BJ (cell line): ENCODE measurements around the gene RNF144B. TPM values are rescaled to one million over a fixed set of nuclear protein-coding genes. Genes with fewer than 3 reads are reported as not detected.
"Not testable (repeated sequence)": the region's sequence is repeated elsewhere in the genome, so short reads cannot be mapped to it uniquely, and the experiment has no call there.

Experiments
- CTCF ChIA-PET: fragments of 350-600 bp; formaldehyde crosslinking; extraction: SDS; loops from one replicate; lab custom pipeline; 2021; ENCODE audit warnings: antibody characterized with exemption, inconsistent platforms; lab: Yijun Ruan, JAX
- POLR2A ChIA-PET: fragments of 300-600 bp; sonication (Branson Sonifier 250); formaldehyde crosslinking; extraction: SDS; loops from one replicate; lab custom pipeline; 2021; ENCODE audit warnings: antibody characterized with exemption; lab: Charles Lee
- DNase-seq: peaks from one replicate; pipeline ENCODE4 v3.0.0-alpha.2; 2011; ENCODE audit warnings: low read depth
- H3K27me3 ChIP-seq: 2 replicates; pipeline ENCODE4 v1.6.0; 2011; ENCODE audit warnings: low read length; ENCODE audit not compliant: control insufficient read depth, insufficient read depth
- H3K36me3 ChIP-seq: 2 replicates; pipeline ENCODE4 v1.5.1; 2011; ENCODE audit warnings: low read length; ENCODE audit not compliant: control insufficient read depth, insufficient read depth
- H3K4me3 ChIP-seq: 2 replicates; pipeline ENCODE4 v1.5.1; 2011; ENCODE audit warnings: low read depth, mild to moderate bottlenecking, control low read depth, low read length
- polyA plus RNA-seq: library from polyadenylated mRNA; depleted of rRNA; stranded (reverse); fragments of >200 nt; gene quantifications from 2 replicates; pipeline ENCODE4 v1.2.3, GENCODE V29; 2011
- TF ChIP-seq, protein P1 (sequence below): IDR thresholded peaks from 2 replicates; pipeline ENCODE4 v1.5.1; 2011; ENCODE audit warnings: low read depth, mild to moderate bottlenecking, control low read depth, inconsistent platforms, low read length, moderate library complexity; ENCODE audit not compliant: insufficient read depth

The RNF144B gene
- polyA plus RNA-seq, 1 experiment = 1.4 TPM

DNA sequence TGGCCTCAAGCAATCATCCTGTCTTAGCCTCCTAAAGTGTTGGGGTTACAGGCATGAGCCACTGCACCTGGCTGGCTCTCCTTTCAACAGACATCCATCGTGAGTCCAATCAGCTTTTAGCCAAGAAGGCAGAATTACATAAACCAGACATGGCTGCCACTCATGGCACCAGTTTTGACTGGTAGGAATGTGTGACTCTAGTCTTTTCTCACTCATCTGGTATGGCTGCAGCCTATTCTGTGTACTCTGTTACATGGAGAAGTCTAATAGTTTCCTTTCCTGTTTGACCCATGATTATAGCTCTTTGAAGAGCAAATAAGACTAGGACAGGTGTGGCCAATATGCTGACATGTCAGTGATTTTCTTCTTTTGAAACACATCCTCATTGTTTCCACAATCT lies 27.0 kb upstream of the RNF144B start:
- ChIA-PET CTCF (interaction anchor here (1.1 to 1.4 kb wide), 3 partner anchors 10 to 43 kb away, joined by 3 to 6 read pairs (median 3); no protein-coding TSS in a partner anchor), POLR2A (no interaction called here)
- TF ChIP-seq, protein P1, sequence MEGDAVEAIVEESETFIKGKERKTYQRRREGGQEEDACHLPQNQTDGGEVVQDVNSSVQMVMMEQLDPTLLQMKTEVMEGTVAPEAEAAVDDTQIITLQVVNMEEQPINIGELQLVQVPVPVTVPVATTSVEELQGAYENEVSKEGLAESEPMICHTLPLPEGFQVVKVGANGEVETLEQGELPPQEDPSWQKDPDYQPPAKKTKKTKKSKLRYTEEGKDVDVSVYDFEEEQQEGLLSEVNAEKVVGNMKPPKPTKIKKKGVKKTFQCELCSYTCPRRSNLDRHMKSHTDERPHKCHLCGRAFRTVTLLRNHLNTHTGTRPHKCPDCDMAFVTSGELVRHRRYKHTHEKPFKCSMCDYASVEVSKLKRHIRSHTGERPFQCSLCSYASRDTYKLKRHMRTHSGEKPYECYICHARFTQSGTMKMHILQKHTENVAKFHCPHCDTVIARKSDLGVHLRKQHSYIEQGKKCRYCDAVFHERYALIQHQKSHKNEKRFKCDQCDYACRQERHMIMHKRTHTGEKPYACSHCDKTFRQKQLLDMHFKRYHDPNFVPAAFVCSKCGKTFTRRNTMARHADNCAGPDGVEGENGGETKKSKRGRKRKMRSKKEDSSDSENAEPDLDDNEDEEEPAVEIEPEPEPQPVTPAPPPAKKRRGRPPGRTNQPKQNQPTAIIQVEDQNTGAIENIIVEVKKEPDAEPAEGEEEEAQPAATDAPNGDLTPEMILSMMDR = no peak
- Histone ChIP-seq H3K27me3 (no peaks in the 10 kb centered on the region), H3K4me3 (no peak overlapping the region), H3K36me3 (no peaks in the 10 kb centered on the region)
- DNase-seq = no peak

DNA sequence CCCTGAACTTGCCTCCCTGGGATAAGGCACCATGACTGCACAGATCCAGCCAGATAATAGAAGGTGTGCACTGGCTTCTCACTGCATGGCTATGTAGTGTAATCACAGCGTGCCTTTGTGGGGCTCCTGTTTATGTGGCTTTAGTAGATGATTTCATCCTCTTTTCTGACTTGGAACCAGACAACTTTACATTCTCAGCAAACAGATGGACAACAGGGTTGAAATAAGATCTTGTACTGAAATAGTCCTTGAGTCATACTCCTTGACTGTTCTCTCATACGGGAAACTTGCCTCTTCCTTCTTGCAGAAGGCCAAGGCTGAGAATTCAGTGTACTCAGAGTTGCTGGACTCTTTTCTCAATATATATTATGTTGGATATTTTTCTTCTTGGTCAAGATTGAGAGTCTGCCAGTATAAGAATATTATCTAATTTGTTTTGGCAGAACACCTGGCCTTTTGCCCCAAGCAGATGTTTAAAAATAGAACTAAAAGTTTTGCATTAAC lies 25.0 kb upstream of the RNF144B start:
- no peaks in the 10 kb centered on the region for H3K36me3 ChIP-seq
- H3K27me3 ChIP-seq = no peaks in the 10 kb centered on the region
- H3K4me3 ChIP-seq = no peak overlapping the region
- TF ChIP-seq, protein P1 = no peak
- POLR2A ChIA-PET = no interaction called here
- CTCF ChIA-PET = no interaction called here
- DNase-seq = peak; percentile 88

DNA sequence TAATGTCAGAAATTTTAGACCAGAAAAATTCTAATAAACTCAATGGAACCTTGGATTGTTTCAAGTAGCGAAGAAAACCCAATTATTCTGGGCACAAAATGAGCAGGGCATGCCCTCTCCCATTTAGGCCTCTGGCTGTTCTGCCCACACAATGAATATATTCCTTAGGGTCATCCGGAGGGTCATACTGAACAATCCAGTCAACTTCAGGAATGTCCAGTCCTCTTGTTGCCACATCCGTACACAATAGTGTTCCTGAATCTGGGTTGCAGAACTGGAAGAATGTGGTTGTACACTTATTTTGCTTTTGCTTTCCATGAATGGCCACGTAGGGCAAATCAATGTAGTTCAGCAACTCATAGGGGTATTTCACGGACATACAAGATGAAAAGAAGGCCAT lies 23.4 kb upstream of the RNF144B start:
- no peak for DNase-seq
- Histone ChIP-seq H3K4me3 (no peak overlapping the region), H3K27me3 (no peaks in the 10 kb centered on the region), H3K36me3 (no peaks in the 10 kb centered on the region)
- POLR2A ChIA-PET = no interaction called here
- CTCF ChIA-PET = no interaction called here
- TF ChIP-seq, protein P1 = no peak

DNA sequence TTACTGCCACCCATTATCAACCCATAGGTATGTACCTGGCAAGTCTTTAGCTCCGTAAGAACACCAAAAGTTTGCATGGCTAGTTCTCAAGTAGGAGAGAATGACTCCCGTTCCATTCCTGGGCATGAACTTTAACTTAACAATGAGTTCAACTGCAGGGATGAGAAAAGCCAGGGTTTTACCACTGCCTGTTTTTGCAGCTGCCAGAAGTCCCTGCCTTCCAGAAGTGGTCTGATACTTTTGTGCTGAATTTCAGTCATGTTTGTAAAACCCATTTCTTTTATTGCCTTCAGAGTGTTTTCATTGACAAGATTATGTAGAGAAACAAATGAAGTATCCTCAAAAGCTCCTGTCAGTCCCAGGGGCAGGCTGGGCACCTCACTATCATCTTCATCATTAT lies 22.6 kb upstream of the RNF144B start:
- H3K27me3 ChIP-seq, POLR2A ChIA-PET, H3K4me3 ChIP-seq, H3K36me3 ChIP-seq, DNase-seq, CTCF ChIA-PET: not testable (repeated sequence)

DNA sequence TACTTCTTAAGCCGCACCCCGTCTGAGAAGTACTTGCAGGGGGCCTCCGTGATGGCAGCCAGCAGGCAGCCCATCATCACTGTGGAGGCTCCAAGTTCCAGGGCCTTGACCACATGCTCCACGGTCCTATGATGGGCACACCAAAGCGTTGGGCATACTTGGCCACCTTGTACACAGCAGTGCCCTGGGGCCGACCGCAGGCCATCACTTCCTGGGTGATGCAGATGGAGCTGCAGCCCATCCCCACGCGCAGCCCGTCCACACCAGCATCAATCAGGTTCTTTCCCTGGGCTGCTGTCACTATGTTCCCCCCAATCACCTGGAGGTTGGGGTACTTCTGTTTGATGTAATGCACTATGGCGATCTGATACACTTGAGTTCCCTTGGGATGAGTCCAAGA lies 19.8 kb upstream of the RNF144B start:
- POLR2A ChIA-PET = no interaction called here
- CTCF ChIA-PET = interaction anchor here (0.8 kb wide), 1 partner anchor 815 kb away, joined by 4 read pairs; no protein-coding TSS in a partner anchor
- no peaks in the 10 kb centered on the region for H3K27me3 ChIP-seq
- H3K36me3 ChIP-seq = no peaks in the 10 kb centered on the region
- TF ChIP-seq, protein P1 = no peak
- H3K4me3 ChIP-seq = no peak overlapping the region
- DNase-seq = no peak
